ENCODE measurements around the gene ARRB1. TPM values are rescaled to one million over a fixed set of nuclear protein-coding genes. Genes with fewer than 3 reads are reported as not detected.

The ARRB1 gene
- total RNA-seq, 1 experiment from 2014 or later = 24.2 TPM

DNA sequence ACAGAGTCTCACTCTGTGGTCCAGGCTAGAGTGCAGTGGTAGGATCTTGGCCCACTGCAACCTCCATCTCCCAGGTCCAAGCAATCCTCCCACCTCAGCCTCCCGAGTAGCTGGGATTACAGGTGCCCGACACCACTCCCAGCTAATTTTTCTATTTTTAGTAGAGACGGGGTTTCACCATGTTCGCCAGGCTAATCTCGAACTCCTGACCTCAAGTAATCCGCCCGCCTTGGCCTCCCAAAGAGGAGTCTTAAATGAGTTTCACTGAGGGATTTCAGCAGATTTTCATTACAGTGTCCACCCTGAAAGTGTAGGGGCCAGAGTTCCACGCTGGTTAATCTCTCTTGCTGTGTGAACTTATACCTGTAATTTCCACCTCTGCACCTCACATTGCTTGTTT is 47.4 kb upstream of the ARRB1 start:
- POLR2A ChIA-PET = interaction anchor here (0.6 to 1.0 kb wide), 2 partner anchors 9 to 72 kb away, joined by 3 to 5 read pairs; no protein-coding TSS in a partner anchor
- Histone ChIP-seq H3K27ac (ENCODE audit: low read depth, low read length) (no peak overlapping the region), H3K9me2 (ENCODE audit: insufficient read depth) (no peaks in the 10 kb centered on the region), H2AFZ (ENCODE audit: low read depth, low read length, poor library complexity, severe bottlenecking) (no peak overlapping the region), H3K4me3 (replicated peaks in 1 of 2; ENCODE audit: low read depth in 1 of 2, low read length in 2 of 2) (peak overlapping the region; percentile 100; a peak in 2 of 4 replicates), H4K20me1 (ENCODE audit: insufficient read depth) (peaks cover 37% of the 10 kb centered on the region; the same call in 1 of the 2 replicates), H3K4me2 (ENCODE audit: low read length) (peak overlapping the region; percentile 96; the same call in 1 of the 2 replicates), H3K79me2 (ENCODE audit: insufficient read depth, low read length) (peaks cover 47% of the 10 kb centered on the region), H3K27me3 (ENCODE audit: insufficient read depth, low read length) (no peaks in the 10 kb centered on the region), H3K36me3 (ENCODE audit: control insufficient read depth in 1 of 2, insufficient read depth in 2 of 2, low read length in 2 of 2) (peaks cover 32 to 43% of the 10 kb centered on the region in 2 experiments), H3K4me1 (ENCODE audit: control insufficient read depth in 1 of 2, insufficient read depth in 2 of 2, low read length in 2 of 2) (peaks cover 4 to 30% of the 10 kb centered on the region in 2 experiments; a peak in 3 of 4 replicates), H3K9ac (ENCODE audit: low read length) (no peak overlapping the region), H3K9me3 (ENCODE audit: control insufficient read depth in 1 of 2, insufficient read depth in 1 of 2, low read depth in 1 of 2, low read length in 2 of 2) (no peaks in the 10 kb centered on the region)
- no peak for TF ChIP-seq SP1 (IDR thresholded peaks at IDR 0.05; ENCODE audit: low read depth)
- TF ChIP-seq POLR2AphosphoS5 (IDR thresholded peaks at IDR 0.05; ENCODE audit: low read depth, low read length) = no peak
- TF ChIP-seq, protein P1, sequence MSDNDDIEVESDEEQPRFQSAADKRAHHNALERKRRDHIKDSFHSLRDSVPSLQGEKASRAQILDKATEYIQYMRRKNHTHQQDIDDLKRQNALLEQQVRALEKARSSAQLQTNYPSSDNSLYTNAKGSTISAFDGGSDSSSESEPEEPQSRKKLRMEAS (IDR thresholded peaks at IDR 0.05) = no peak
- TF ChIP-seq, protein P2, sequence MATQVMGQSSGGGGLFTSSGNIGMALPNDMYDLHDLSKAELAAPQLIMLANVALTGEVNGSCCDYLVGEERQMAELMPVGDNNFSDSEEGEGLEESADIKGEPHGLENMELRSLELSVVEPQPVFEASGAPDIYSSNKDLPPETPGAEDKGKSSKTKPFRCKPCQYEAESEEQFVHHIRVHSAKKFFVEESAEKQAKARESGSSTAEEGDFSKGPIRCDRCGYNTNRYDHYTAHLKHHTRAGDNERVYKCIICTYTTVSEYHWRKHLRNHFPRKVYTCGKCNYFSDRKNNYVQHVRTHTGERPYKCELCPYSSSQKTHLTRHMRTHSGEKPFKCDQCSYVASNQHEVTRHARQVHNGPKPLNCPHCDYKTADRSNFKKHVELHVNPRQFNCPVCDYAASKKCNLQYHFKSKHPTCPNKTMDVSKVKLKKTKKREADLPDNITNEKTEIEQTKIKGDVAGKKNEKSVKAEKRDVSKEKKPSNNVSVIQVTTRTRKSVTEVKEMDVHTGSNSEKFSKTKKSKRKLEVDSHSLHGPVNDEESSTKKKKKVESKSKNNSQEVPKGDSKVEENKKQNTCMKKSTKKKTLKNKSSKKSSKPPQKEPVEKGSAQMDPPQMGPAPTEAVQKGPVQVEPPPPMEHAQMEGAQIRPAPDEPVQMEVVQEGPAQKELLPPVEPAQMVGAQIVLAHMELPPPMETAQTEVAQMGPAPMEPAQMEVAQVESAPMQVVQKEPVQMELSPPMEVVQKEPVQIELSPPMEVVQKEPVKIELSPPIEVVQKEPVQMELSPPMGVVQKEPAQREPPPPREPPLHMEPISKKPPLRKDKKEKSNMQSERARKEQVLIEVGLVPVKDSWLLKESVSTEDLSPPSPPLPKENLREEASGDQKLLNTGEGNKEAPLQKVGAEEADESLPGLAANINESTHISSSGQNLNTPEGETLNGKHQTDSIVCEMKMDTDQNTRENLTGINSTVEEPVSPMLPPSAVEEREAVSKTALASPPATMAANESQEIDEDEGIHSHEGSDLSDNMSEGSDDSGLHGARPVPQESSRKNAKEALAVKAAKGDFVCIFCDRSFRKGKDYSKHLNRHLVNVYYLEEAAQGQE (IDR thresholded peaks at IDR 0.05; ENCODE audit: low read depth) = no peak
- TF ChIP-seq EZH2 (IDR thresholded peaks at IDR 0.05) = no peak
- no peak for TF ChIP-seq CBX3 (IDR thresholded peaks at IDR 0.05; ENCODE audit: low read depth)
- no peak for TF ChIP-seq JUND (IDR thresholded peaks at IDR 0.05)
- TF ChIP-seq, protein P3, sequence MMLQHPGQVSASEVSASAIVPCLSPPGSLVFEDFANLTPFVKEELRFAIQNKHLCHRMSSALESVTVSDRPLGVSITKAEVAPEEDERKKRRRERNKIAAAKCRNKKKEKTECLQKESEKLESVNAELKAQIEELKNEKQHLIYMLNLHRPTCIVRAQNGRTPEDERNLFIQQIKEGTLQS (IDR thresholded peaks at IDR 0.05) = no peak
- TF ChIP-seq FOSL1 (IDR thresholded peaks at IDR 0.05; ENCODE audit: low read depth) = no peak
- TF ChIP-seq ZFX (IDR thresholded peaks at IDR 0.05) = no peak
- TF ChIP-seq, protein P4, sequence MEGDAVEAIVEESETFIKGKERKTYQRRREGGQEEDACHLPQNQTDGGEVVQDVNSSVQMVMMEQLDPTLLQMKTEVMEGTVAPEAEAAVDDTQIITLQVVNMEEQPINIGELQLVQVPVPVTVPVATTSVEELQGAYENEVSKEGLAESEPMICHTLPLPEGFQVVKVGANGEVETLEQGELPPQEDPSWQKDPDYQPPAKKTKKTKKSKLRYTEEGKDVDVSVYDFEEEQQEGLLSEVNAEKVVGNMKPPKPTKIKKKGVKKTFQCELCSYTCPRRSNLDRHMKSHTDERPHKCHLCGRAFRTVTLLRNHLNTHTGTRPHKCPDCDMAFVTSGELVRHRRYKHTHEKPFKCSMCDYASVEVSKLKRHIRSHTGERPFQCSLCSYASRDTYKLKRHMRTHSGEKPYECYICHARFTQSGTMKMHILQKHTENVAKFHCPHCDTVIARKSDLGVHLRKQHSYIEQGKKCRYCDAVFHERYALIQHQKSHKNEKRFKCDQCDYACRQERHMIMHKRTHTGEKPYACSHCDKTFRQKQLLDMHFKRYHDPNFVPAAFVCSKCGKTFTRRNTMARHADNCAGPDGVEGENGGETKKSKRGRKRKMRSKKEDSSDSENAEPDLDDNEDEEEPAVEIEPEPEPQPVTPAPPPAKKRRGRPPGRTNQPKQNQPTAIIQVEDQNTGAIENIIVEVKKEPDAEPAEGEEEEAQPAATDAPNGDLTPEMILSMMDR (IDR thresholded peaks at IDR 0.05 in 2 of 3, conservative IDR thresholded peaks at IDR 0.05 in 1 of 3; ENCODE audit: borderline replicate concordance in 1 of 3, insufficient read depth in 1 of 3, low read depth in 2 of 3, low read length in 2 of 3) = no peak
- TF ChIP-seq SIN3A (IDR thresholded peaks at IDR 0.05; ENCODE audit: low read depth) = no peak
- no peak for TF ChIP-seq EZH2phosphoT487 (IDR thresholded peaks at IDR 0.05; ENCODE audit: borderline replicate concordance)
- RAD21 ChIA-PET (ENCODE audit: low non-redundant PET in 1 of 2, low total read pairs in 2 of 2, uncharacterized antibody in 2 of 2, unreplicated experiment in 2 of 2) = interaction anchor here in 1 of 2 experiments (0.6 kb wide), 1 partner anchor 136 kb away, joined by 3 read pairs; no protein-coding TSS in a partner anchor
- intact Hi-C loops (cut with micrococcal nuclease) = no loop called here
- no peak for DNase-seq (ENCODE audit: low read depth, low spot score)
- ATAC-seq = peak; percentile 16
- no TSS peak for BruUV-seq (replicated peaks)
- CTCF ChIA-PET = no interaction called here
